Measurements from ENCODE around the gene ALAS2.

GRCh38 chrX:55028040-55028439 is 2.7 kb downstream of the ALAS2 start:
- no peak for TF ChIP-seq EZH2 (IDR thresholded peaks at IDR 0.05; ENCODE audit: low read length, missing control alignments)
- no peak for TF ChIP-seq CTCF (conservative IDR thresholded peaks at IDR 0.05 in 1 of 2, IDR thresholded peaks at IDR 0.05 in 1 of 2; ENCODE audit: low read depth in 1 of 2, low read length in 2 of 2)

All from fibroblast of lung (primary cell).